GM19043 (cell line): ENCODE results near the gene APBB2.

Experiments used
- ATAC-seq: cut with Tn5 transposase; IDR thresholded peaks from one replicate; pipeline ENCODE4 v1.9.1; 2021; ENCODE audit warnings: low read depth; ENCODE audit not compliant: unreplicated experiment

The APBB2 gene

GRCh38 chr4:41214136-41214824 lies at the start of gene APBB2:
APBB2 (minus strand) TSS chr4:41214542; CDS start chr4:41033254, 181,288 bp downstream.
- peak; percentile 52 for ATAC-seq

- ATAC-seq = no peak
Observed at GRCh38 chr4:41262198-41262597, 47.9 kb upstream of the APBB2 start.

GRCh38 chr4:41260116-41260733 lies 45.9 kb upstream of the APBB2 start:
- ATAC-seq = no peak

- ATAC-seq = no peak
Observed at GRCh38 chr4:41258783-41259182, 44.4 kb upstream of the APBB2 start.

- no peak for ATAC-seq
Observed at GRCh38 chr4:41257906-41258305, 43.6 kb upstream of the APBB2 start.

GRCh38 chr4:41257257-41257901 lies 43.0 kb upstream of the APBB2 start:
- no peak for ATAC-seq

GRCh38 chr4:41256740-41257256 lies 42.5 kb upstream of the APBB2 start, which contains the start of gene UCHL1:
UCHL1 (plus strand) TSS chr4:41256928; CDS start chr4:41256977, 49 bp downstream.
- ATAC-seq = no peak

GRCh38 chr4:41256131-41256739 lies 41.9 kb upstream of the APBB2 start:
- no peak for ATAC-seq

GRCh38 chr4:41245983-41246382 lies 31.6 kb upstream of the APBB2 start:
- no peak for ATAC-seq

GRCh38 chr4:41241919-41242318 lies 27.6 kb upstream of the APBB2 start:
- no peak for ATAC-seq

GRCh38 chr4:41236508-41236907 lies 22.2 kb upstream of the APBB2 start:
- ATAC-seq = no peak

GRCh38 chr4:41236032-41236431 lies 21.7 kb upstream of the APBB2 start:
- no peak for ATAC-seq

GRCh38 chr4:41232856-41233255 lies 18.5 kb upstream of the APBB2 start:
- no peak for ATAC-seq

GRCh38 chr4:41232406-41232805 lies 18.1 kb upstream of the APBB2 start:
- ATAC-seq = no peak

GRCh38 chr4:41227902-41228301 lies 13.6 kb upstream of the APBB2 start:
- ATAC-seq = no peak

GRCh38 chr4:41221850-41222645 lies 7.7 kb upstream of the APBB2 start:
- no peak for ATAC-seq

GRCh38 chr4:41219421-41219950 lies 5.1 kb upstream of the APBB2 start:
- ATAC-seq = no peak

- ATAC-seq = no peak
Observed at GRCh38 chr4:41218703-41219102, 4.4 kb upstream of the APBB2 start.

- no peak for ATAC-seq
Observed at GRCh38 chr4:41217374-41217773, 3.0 kb upstream of the APBB2 start.

GRCh38 chr4:41217020-41217333 lies 2.6 kb upstream of the APBB2 start:
- no peak for ATAC-seq
